HG03521 (cell line): Measurements from ENCODE around the gene SLC17A9.

Experiments used
- ATAC-seq: cut with Tn5 transposase; IDR thresholded peaks from one replicate; pipeline ENCODE4 v1.9.1; 2021; ENCODE audit warnings: mild to moderate bottlenecking, moderate library complexity; ENCODE audit not compliant: unreplicated experiment

Gene SLC17A9

GRCh38 chr20:62979310-62979709 lies 26.8 kb downstream of the SLC17A9 start:
- ATAC-seq: no peak

- no peak for ATAC-seq
Observed at GRCh38 chr20:62979876-62980373, 27.4 kb downstream of the SLC17A9 start.

GRCh38 chr20:62980380-62980960 lies 28.0 kb downstream of the SLC17A9 start:
- no peak for ATAC-seq

- no peak for ATAC-seq
Observed at GRCh38 chr20:62980970-62981369, 28.5 kb downstream of the SLC17A9 start.

GRCh38 chr20:62982124-62983075 lies 29.9 kb downstream of the SLC17A9 start:
- no peak for ATAC-seq

- ATAC-seq: no peak
Observed at GRCh38 chr20:62983210-62983609, 30.7 kb downstream of the SLC17A9 start.

- no peak for ATAC-seq
Observed at GRCh38 chr20:62984666-62985443, 32.3 kb downstream of the SLC17A9 start.

GRCh38 chr20:62985444-62985778 lies 32.9 kb downstream of the SLC17A9 start:
- ATAC-seq: no peak

GRCh38 chr20:62986257-62986800 lies 33.8 kb downstream of the SLC17A9 start:
- ATAC-seq: no peak

- no peak for ATAC-seq
Observed at GRCh38 chr20:62987114-62987513, 34.6 kb downstream of the SLC17A9 start.

GRCh38 chr20:62989201-62989601 lies 36.7 kb downstream of the SLC17A9 start:
- ATAC-seq: no peak

- ATAC-seq: no peak
Observed at GRCh38 chr20:62990306-62990825, 37.9 kb downstream of the SLC17A9 start.

- no peak for ATAC-seq
Observed at GRCh38 chr20:62991196-62991807, 38.8 kb downstream of the SLC17A9 start.

GRCh38 chr20:62991863-62992262 lies 39.4 kb downstream of the SLC17A9 start:
- no peak for ATAC-seq

- no peak for ATAC-seq
Observed at GRCh38 chr20:62993856-62994494, 41.5 kb downstream of the SLC17A9 start.

GRCh38 chr20:62994869-62995281 lies 42.4 kb downstream of the SLC17A9 start:
- no peak for ATAC-seq

- ATAC-seq: no peak
Observed at GRCh38 chr20:62995481-62995880, 43.0 kb downstream of the SLC17A9 start.

GRCh38 chr20:62995898-62996595 lies 43.5 kb downstream of the SLC17A9 start:
- ATAC-seq: no peak

- no peak for ATAC-seq
Observed at GRCh38 chr20:62996596-62996982, 44.1 kb downstream of the SLC17A9 start.
